Stimulated activated CD4-positive, alpha-beta T cell treated with anti-CD3 and anti-CD28 coated beads, Interleukin-4, amount 100 ng/mL, for 24 hours (primary cell): Measurements from ENCODE around the gene TBL2.
"Not testable (repeated sequence)": the region's sequence is repeated elsewhere in the genome, so short reads cannot be mapped to it uniquely, and the experiment has no call there.

Source experiments
- DNase-seq: peaks from one replicate; pipeline ENCODE4 v3.0.0-alpha.2; 2020

Gene TBL2

DNA sequence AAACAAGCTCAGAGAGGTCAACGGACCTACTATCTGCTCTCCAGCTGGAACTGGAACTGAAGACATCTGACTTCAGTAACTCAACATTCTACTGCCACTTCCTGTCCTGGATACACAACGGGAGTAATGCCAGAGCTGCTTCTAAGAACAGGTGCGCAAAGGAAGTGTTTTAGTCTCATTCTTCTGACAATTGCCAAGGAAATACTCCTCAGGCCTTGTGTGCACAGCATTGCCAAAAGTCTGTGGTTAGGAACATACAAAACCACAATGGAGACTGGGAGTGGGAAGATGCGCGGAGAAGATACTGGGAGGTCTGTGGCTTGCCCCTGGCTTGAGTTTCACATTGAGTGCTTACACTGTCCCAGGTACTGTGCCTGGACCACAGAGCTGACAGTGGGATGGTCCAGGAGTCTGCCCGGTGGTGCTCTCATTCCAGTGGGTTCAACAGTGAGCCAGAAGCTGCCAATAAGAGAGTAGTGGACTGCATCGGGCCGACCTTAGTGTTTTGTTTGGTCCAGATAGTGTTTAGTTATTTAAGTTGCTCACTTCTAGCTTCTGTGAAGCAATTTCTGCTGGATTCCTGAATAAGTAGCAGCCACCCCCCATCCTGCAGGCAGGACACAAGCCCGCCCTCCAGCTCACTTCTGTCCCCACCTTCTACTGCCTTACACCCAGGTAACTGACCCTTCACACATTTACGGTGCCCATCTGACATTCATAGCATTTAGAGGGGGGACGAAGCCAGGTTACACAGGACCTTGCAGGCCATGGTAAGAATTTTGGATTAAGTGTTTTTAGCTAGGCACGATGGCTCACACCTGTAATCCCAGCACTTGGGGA is 10.3 kb downstream of the TBL2 start:
- no peak for DNase-seq

DNA sequence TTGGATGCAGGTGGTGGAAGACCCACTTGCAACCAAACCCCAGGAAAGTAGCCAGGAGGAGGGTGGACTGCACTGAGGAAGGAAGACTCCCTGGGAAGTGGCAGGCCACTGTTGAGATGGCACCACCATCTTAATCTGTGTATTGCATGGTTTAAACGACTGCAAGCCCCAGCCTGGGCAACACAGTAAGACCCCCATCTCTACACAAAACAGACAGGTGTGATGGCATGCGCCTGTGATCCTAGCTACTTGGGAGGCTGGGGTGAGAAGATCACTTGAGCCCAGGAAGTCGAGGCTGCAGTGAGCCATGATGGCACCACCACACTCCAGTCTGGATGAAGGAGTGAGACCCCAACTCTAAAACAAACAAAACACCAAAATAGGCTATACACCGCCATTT is 11.2 kb downstream of the TBL2 start:
- no peak for DNase-seq

DNA sequence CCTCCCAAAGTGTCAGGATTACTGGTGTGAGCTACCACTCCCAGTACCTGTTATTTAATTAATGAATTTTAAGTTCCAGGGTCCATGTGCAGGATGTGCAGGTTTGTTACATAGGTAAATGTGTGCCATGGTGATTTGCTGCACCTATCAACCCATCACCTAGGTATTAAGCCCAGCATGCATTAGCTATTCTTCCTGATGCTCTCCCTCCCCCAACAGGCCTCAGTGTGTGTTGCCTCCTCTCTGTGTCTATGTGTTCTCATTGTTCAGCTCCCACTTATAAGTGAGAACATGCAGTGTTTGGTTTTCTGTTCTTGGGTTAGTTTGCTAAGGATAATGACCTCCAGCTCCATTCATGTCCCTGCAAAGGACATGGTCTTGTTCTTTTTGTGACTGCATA is 11.9 kb downstream of the TBL2 start:
- not testable (repeated sequence) for DNase-seq

DNA sequence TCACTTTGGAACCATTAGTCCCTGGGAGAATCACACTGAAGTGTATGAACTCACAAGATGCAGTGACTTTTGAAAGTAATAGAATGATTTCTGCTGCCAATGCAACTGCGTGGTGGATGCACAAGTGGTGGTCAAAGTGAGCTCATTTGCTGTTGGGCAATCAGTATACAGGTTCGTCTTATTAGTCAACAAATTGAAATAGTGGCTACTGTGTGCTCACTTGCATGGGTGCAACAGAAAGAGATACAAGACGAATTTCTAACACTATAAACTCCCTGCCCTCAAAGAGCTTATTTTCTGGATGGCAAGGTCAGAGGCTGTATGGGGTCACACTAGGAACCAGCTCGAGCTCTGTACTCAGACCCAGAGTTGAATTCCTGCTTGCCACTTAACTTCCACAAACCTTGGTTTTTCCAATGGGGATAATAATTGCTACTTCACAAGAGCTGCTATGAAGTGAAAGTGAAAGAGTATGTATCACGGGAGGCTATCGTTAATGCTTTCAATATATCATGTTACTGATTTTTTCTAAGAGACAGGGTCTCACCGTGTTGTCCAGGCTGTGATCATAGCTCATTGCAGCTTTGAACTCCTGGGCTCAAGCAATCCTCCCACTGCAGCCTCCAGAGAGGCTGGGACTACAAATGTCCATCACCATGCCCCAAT is 12.6 kb downstream of the TBL2 start:
- DNase-seq: no peak

DNA sequence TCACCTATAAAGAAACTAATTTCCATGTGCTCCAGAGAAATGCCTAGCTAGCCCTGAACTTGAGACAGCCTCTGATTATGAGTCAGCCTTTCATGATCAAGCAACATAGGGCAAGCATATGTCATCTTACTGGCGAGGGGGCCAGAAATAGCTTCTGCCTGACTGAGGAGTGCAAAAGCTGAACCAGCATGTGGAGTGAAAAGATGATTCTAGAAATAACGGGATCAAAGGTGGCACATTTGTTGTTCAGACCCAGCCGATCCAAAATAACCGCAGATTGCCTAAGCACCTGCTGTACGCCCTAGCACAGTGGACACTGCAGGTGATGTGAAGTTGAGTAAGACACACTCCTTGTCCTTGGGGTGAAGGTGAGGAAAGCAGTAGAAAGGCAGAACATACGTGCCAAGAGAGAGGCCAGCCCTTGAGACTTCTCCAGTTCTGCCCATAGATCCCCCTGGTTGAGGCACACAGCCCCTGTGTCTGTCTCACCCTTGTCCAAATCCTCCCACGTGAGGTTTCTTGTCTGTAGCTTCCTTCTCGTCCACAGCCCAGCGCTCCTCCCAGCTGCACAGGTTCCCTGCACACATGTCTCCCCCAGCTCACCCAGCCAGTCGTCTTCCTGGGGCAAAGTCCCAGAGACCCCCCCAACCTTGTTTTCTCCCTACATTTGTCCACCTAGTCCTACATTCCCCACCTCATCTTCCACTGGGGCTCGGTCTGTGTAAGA is 18.1 kb downstream of the TBL2 start:
- no peak for DNase-seq

DNA sequence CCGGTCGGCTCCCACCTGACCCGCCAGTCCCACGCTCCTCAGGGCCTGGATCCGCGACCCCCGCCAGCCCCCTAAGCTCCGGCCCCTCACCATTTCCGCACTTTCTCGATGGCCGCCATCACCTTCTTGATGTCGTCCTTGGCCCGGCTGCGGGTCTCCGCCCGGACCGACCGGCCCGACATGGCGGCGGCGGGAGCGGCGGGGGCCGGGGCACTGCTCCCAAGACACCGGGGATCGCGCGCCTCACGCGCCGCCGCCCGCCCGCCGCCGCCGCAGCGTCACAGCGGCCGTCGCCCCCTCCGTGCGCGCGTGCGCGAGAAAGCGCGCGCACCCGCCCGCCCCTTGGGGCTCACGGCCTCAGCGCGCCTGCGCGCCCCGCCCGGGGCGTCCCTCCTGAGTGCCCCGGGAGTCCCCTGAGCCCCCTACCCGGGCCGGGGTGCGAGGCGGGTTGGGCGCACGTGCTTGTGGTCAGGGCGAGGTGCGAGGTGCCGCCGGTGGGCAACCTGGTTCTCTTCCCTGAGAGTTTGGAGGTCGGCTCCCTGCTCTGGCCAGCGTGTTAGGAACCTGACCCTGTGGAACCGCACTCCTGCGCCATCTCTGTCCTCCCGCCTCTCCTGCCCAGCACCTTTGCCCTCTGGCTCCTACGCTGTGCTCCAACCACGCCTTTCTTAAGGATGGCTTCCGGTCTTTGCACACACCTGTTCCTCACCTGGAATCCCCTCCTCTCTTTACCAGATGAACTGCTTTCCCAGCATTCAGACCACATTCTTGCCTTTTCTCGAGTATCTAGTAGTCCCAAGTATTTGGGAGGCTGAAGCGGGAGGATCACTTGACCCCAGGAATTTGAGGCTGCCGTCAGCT is 20.8 kb downstream of the TBL2 start, which contains the start of gene BCL7B:
Gene BCL7B (minus strand): TSS at position 294 of the 861 bp plus-strand sequence. CDS start 112 bp downstream, at position 182.
- DNase-seq: peak; percentile 72

DNA sequence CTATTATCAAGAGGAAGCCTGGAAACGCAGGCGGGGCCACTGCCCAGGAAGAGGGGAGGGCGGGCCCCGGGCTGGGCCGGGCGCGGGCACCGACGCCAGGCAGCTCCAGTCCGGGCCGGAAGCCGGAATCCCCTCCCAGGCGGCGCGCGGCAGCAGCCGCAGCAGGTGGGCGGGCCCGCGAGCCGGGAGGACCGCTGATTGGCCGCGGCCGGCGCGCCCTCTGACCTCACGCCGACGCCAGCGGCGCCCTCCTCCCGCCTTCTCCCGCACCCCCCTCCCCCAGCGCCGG is 21.3 kb downstream of the TBL2 start:
- DNase-seq: peak; percentile 90

DNA sequence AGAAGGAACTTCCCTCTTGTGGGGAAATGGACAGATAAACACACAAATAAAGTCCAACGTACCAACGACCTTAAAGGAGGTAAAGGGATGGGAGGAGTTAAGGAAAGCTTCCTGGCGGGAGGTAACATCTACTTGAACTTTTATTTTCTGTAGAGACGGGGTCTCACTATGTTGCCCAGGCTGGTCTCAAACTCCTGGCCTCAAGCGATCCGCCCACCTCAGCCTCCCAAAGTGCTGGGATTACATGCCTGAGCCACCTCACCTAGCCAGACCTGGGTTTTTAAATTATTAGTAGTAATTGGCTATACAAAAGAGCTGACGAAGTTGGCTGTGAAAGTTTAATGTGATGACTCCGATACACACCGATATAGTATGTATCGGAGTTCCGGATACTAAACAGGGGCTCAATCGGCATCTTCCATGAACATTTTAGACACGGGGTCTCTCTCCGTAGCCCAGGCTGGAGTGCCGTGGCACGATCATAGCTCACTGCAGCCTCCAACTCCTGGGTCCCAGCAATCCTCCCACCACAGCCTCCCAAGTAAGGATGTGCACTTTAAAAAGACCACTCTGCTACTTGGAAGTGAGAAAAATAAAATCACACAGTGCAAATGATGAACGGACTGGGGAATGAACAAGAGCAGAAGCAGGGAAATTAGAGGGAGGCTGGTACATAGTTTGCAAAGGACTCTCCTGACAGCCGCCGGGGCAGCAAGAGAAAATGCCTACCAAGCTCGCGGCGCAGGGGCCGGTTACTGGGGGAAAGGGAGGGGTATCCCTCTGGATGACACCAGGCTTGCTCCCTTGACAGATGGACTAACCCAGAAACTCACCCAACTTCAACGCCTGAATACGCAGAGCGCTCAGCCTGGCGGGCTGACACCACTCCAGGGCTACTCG is 21.9 kb downstream of the TBL2 start:
- no peak for DNase-seq

DNA sequence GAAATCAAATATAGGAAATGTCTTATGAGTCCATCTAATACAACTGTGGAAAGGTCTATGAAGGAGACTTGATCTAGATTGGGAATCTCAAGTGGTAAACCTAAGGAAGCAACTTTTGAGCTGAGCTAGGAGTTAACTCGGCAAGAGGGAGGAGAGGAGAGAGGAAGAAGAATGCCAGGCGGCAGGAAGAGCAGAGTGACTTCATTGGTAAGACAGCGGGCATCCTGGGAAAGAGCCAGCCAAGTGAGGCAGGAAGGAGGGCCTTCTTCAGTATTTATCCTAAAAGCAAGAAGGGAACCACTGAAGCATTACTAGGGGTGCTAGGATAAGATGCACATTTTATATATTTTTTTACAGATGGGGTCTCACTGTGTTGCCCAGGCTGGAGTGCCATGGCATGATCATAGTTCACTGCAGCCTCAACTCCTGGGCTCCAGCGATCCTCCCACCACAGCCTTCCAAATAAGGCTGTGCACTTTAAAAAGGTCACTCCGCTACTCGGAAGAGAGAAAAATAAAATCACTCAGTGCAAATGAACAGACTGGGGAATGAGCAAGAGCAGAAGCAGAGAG is 22.9 kb downstream of the TBL2 start:
- no peak for DNase-seq

DNA sequence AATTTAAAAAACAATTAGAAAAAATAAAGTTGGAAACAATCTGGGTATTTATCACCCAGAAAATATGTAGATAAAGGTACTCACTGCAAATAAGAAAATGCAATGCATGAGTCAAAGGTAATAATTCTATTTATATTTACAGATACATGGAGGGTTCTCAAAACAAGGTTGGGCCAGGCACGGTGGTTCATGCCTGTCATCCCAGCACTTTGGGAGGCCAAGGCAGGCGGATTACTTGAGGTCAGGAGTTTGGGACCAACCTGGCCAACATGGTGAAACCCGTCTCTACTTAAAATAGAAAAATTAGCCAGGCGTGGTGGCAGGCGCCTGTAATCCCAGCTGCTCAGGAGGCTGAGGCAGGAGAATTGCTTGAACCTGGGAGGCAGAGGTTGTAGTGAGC is 28.3 kb downstream of the TBL2 start:
- not testable (repeated sequence) for DNase-seq

DNA sequence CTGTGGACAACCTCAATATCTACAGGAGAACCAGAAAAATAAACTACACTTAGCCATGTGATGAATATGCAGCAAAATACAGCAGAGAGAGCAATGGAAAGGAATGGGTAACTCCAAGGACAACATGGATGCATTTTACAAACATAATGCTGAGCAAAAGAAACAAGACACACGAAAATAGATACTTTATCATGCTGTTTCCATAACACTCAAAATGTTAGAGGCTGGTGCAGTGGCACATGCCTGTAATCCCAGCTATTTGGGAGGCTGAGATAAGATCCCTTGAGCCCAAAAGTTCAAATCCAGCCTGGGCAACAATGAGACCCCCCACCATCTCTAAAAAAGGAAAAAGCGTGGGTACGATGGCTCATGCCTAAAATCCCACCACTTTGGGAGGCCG is 29.2 kb downstream of the TBL2 start:
- DNase-seq: no peak

DNA sequence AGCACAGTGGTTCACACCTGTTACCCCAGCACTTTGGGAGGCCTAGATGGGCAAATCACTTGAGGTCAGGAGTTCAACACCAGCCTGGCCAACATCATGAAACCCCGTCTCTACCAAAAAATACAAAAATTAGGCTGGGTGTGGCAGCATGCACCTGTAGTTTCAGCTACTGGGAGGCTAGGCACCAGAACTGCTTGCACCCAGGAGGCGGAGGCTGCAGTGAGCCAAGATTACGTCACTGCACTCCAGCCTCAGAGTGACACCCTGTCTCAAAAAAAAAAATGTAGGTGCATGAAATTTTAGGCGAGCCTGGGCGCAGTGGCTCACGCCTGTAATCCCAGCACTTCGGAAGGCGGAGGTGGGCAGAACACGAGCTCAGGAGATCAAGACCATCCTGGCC is 30.5 kb downstream of the TBL2 start:
- no peak for DNase-seq

DNA sequence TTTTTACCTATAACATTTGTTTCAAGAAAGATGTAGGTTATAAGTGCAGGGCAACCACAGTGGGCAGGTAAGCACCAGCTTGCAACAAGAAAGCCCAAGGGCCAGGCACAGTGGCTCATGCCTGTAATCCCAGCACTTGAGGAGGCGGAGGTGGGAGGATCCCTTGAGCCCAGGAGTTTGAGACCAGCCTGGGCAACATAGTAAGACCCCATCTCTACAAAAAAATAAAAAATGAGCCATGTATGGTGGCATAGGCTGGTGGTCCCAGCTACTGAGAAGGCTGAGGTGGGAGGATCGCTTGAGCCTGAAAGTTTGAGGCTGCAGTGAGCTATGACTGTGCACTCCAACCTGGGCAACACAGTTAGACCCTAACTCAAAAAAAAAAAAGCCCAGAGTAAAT is 33.7 kb downstream of the TBL2 start:
- no peak for DNase-seq

DNA sequence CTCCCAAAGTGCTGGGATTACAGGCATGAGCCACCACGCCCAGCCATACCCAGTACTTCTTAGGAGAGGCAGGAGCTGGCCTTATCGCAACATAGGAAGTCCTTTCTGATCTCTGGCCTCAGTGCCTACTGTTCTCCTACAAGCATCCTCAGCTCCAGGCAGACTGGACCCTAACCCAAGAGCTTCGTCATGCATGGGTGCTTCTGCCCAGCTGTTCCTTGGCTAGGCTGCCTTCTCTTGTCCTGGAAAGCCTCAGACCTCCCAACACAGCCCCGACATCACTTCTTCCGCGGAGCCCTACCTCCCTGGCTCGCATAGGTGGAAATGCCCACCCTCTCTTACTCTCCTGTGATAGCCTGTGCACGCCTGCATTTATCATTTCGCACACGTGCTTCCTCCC is 36.7 kb downstream of the TBL2 start:
- no peak for DNase-seq

DNA sequence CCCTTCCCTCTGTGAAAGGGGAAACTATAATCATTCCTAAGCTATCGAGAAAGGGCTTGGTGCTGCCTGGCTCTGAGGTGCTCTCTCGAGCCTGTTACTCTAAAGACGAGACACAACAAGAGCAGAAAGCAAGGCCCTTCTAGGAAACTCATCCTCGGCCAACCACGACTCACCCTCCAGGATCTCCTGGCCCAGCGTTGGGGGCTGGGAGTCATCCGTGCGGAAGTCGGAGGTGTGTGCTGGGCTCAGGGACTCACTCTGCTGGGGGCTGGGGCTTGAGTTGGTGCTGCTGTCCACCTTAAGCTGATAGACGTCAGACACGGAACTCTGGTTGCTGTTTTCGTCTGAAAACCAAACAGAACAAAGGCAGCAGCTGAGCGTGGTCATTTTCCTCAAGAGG is 38.7 kb downstream of the TBL2 start:
- DNase-seq: no peak

DNA sequence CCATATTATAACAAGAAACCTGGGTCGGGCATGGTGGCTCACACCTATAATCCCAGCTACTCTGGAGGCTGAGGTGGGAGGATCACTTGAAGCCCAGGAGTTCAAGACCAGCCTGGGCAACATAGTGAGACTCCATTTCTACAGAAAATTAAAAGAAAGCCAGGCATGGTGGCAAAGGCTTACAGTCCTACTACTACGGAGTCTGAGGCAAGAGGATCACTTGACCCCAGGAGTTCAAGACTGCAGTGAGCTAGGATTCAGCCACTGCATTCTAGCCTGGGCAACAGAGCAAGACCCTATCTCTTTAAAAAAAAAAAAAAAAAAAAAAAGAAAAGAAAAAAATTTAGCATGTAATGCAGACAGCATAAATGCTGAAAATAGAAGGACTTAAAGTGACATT is 39.9 kb downstream of the TBL2 start:
- not testable (repeated sequence) for DNase-seq

DNA sequence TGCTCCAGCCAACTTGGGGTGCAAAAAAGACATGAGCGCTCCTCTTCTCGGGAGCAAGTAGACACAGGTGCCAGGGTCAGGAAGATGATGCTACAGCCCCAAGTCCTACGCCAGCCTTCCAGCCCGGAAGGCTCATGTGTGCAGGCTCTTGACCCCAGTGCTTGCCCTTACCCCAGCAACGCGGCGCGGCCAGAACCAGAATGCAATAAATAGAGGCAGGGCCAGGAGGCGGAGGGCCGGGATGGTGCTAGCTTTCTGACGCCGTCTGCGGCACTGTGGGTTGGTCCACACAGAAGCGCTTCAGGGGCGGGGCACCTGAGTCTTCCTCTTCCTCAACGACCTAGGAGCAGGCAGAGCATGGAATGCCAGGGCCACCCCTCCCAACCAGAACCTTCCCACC is 41.3 kb downstream of the TBL2 start:
- DNase-seq: no peak

DNA sequence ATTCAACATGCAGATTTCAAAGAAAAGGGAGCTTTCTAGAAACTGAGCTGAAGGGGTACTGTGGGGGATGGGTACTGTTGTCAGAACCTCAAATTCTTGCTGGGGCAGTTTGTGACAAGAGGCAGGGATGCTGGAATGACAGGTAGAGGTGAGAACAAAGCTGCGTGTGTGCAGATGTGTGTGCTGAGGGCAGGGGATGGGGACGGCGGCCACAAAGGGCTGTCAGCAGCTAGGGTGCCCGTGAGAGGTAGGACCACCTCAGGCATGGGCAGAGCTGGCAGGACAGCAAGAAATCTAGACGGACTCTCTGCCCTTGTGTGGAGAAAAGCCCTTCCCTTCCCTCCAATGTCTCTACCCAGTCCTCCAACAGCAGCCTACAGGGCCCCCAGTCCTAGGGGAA is 41.9 kb downstream of the TBL2 start:
- DNase-seq: no peak

DNA sequence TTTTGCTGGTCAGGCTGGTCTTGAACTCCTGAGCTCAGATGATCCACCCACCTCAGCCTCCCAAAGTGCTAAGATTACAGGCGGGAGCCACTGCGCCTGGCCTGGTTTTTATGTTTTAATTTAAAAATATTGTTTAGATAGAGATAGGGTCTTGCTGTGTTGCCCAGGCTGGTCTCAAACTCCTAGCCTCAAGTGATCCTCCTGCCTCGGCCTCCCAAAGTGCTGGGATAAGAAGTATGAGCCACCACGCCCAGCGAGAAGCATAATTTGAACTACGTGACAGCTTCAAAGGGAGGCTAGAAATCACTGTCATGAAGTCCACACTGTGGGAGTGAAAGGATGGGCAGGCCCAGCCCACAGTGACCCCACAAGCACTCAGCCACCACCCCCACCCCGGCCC is 42.5 kb downstream of the TBL2 start:
- not testable (repeated sequence) for DNase-seq

DNA sequence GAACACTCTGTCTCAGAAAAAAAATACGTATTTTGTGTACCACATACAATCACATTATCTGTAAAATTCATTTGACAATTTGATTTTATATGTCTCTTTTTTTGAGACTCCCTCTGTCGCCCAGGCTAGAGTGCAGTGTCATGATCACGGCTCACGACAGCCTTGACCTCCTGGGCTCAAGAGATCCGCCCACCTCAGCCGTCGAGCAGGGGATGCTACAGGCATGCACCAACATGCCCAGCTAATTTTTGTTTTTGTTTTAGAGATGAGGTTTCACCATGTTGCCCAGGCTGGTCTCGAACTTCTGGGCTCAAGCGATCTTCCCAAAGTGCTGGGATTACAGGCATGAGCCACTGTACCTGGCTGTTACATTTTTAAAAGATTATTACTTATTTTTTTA is 44.6 kb downstream of the TBL2 start:
- DNase-seq: no peak

DNA sequence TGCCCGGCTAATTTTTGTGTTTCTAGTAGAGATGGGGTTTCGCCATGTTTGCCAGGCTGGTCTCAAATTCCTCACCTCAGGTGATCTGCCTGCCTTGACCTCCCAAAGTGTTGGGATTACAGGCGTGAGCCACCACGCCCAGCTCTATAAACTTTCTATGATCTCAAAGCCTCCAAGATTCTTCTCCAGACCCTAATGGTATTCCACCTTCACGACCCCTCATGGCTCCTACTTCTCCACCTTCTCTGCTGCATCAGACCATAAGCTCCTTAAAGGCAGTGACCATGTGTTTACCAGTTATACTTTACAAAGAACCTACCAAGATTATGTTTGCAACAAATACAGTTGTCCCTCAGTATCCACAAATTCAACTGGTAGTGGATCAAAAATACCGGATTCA is 46.2 kb downstream of the TBL2 start:
- DNase-seq: no peak

DNA sequence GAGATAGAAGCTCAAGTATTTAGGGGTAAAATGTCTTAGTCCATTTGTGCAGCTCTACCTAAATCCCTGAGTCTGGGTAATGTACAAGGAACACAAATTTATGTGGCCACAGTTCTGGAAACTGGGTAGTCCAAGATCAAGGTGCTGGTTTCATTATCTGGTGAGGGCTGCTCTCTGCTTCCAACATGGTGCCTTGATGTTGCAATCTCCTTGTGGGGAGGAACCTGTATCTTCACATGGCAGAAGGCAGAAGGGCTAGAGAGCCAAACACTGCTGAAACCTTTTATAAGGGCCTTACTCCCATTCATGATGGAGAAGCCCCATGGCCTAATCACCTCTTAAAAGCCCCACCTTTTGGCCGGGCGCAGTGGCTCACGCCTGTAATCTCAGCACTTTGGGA is 47.6 kb downstream of the TBL2 start:
- DNase-seq: no peak
